OCI-LY1 (cell line): Measurements from ENCODE around the gene ATP8B1.

Experiments used
- CTCF ChIP-seq: fragments of 200-600 bp; sonication (generic), shearing (Covaris generic); IDR thresholded peaks from 2 replicates; pipeline ENCODE4 v1.5.1; 2017; ENCODE audit warnings: mild to moderate bottlenecking, antibody characterized with exemption, low read length, moderate library complexity, mixed read lengths
- EZH2 ChIP-seq: fragments of 200-600 bp; sonication (generic), shearing (Covaris generic); IDR thresholded peaks from 2 replicates; pipeline ENCODE4 v1.8.0; 2017; ENCODE audit warnings: borderline replicate concordance, mixed run types, mild to moderate bottlenecking, antibody characterized with exemption, low read length, moderate library complexity, mixed read lengths

- TF ChIP-seq EZH2 (no peak), CTCF (no peak)
Observed at GRCh38 chr18:57846258-57846657, 43.1 kb upstream of the ATP8B1 start.
